Fibroblast of the conjunctiva (primary cell): Measurements from ENCODE around the gene GPX4.

Source experiments
- DNase-seq: peaks from one replicate; pipeline ENCODE4 v3.0.0-alpha.2; 2010; ENCODE audit warnings: low read depth

Gene GPX4

GRCh38 chr19:1084024-1084868 lies 19.5 kb upstream of the GPX4 start:
- DNase-seq: no peak

- DNase-seq: no peak
These were observed 18.6 kb upstream of the GPX4 start for GRCh38 chr19:1085053-1085658.

GRCh38 chr19:1085676-1086442 lies 17.9 kb upstream of the GPX4 start:
- DNase-seq: no peak

- no peak for DNase-seq
These were observed 17.2 kb upstream of the GPX4 start for GRCh38 chr19:1086613-1087012.

DNA sequence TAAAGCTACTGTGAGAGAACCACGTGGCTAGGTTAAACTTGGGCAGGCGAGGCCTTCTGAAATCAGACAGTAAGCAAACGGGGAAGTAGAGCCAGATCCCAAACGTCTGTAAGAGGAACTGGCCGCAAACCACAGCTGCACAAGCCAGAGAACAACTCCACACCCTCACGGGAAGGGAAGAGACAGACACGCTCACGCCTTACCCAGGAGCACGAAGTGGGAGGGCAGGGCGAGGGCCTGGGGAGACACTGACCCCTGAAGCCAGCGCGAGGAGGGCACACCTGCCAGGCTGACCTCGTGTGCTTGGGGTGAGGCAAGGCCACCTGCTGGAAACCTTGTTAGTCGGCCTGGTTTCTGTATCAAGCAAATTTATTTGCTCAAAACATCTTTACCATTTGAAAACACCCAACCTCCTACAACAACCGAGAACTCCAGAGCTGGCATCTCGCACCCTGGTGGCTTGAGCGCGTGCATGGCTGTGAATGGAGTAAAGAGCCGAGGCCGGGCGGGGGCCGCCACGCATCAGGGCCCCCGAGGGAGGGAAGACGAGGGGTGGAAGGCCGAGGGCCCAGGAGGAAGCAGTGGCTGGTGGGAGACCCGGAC lies 15.9 kb upstream of the GPX4 start:
- no peak for DNase-seq

DNA sequence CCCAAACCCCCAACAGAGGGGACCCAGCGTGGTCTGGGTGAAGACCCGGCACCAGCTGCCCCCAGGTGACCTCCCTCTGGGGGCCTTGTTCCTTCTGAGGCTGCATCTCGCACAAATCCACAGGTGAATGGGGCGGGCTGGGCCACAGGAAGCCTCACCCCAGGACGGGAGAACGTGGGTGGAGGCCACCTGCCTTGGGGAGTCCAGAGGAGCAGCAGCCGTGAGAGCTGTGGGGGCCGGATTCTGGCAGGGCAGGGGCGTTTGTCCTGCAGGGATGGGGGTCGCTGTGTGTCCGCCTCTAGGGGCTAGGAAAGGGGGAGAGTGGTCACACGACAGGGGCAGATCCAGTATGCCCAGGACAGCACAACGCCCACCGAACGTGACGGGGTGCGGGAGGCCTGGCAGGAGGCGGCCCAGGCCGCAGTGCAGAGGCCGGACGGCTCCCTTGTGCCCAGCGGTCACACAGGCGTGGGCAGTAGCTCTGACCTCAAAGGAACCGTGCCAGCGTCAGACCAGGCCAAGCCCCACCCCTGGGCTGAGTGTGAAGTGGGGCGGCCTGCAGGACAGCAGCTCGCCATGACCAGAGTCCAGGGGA lies 15.3 kb upstream of the GPX4 start:
- no peak for DNase-seq

DNA sequence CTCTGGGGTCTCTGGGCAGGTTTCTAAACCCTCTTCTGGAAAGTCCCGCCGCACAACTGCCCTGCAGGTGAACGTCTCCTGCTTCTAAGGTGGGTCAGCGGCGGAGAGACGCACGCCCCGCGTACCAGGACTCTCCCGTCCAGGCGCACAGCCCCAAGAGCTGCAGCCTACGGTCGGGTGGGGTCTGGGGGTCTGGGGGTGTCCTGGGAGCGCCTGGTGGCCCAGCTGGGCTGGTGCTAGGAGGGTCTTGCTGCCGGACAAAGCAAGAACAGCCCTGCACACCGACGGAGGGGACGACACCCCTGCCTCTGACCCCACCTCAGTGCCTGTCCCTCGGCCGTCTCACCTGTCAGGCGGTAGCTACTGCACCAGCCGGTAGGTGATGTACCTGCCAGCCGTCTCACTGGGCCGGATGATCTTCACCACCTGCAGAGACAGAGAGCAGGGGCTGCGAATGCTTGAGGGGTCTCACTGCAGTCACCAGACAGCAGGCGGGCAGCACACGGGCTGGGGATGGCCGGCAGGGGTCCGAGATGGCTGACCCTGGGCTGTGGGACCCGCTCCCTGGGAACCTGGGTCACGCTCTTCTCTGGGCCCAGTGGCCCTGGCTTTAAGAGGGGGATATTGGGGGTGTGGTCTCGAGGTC lies 14.5 kb upstream of the GPX4 start:
- DNase-seq: no peak

- DNase-seq: no peak
These were observed 13.9 kb upstream of the GPX4 start for GRCh38 chr19:1089891-1090290.

DNA sequence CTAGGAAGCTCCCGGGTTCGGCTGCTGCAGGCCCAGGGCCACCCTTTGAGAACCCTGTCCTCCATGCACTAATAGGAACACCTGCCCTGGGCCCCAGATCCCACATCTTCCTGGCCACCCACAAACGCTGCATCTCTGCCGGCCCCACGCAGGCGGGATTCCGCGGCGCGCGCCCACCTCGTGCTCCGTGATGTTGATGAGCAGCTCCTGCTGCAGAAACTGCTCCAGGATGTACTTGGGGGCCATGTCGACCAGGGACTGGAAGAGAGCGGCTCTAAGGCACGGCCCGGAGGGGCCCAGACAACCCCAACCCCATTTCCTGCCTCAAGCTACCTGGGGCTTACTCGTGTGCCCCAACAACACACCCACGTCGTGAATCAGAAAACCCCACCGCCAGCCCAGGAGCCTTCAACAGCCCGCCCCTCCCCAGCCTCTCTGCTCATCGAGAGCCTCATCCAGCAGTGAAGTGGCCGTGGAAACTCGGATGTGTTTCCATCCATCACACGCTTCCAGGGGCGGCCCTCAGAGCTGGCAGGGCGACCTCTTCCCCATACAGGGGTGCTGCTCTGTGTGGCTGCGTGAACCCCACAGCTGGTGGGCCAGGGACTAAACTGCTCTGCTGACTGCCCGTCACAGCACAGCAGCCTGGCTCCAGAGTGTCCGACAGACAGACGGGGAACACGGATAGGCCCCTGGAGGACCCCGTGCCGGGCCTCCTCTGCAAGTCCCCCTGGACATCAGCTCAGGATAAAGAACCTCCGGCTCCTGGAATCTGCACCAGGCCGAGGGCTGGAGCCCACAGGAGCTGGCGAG lies 12.9 kb upstream of the GPX4 start:
- DNase-seq: no peak

- DNase-seq: no peak
These were observed 12.1 kb upstream of the GPX4 start for GRCh38 chr19:1091544-1092175.

- no peak for DNase-seq
These were observed 10.5 kb upstream of the GPX4 start for GRCh38 chr19:1093330-1093729.

DNA sequence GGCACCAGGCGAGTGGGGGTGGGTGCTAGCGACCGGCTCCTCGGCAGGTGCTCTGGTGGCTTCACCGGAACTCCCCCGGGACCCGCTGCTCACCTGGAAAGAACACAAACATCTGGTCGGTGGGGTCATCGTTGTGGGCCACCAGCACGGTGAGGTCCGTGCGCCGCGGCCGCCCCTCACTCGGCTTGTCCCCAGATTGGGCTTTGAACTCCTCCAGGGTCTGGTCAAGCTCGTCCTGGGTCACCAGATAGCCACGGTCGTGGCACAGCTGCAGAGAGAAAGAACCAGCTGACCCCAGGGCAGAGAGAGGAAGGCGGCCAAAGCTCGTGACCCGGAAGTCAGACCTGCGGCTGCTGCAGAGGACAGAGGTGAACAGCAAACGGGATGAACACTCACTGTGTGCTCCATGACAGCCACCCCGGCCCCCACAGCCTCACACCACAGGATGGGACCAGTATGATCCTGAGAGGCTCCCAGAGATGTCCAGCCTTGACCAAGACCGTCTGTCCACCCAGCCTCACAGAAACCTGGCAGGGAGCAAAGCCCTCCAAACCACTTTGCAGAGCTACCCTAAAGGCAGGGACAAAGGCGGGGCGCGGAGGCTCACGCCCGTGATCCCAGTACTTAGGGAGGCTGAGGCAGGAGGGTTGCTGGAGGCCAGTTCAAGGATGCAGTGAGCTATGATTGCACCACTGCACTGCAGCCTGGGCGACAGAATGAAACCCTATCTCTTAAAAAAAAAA lies 9.8 kb upstream of the GPX4 start:
- no peak for DNase-seq

DNA sequence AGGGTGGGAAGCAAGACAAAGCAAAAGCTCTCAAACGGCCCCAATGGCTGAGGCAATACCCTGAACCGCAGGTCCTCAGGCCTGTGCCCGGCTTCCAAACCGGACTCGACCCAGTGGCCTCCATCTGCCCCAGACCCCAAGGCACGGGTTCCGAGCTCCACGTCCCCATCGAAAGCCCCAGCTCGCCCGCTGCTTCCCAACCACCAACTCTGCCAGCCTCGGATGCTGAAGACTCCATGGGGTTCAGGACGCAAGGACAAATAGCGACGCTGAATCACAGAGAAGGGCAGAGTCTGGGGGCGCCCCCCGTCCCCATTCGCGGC lies 9.2 kb upstream of the GPX4 start:
- DNase-seq: no peak

- DNase-seq: peak; percentile 98
These were observed 8.7 kb upstream of the GPX4 start, which contains the start of gene POLR2E for GRCh38 chr19:1094978-1095701. Gene POLR2E, minus strand, starts transcription at chr19:1095375. Its CDS starts 60 bp downstream, at chr19:1095315.

DNA sequence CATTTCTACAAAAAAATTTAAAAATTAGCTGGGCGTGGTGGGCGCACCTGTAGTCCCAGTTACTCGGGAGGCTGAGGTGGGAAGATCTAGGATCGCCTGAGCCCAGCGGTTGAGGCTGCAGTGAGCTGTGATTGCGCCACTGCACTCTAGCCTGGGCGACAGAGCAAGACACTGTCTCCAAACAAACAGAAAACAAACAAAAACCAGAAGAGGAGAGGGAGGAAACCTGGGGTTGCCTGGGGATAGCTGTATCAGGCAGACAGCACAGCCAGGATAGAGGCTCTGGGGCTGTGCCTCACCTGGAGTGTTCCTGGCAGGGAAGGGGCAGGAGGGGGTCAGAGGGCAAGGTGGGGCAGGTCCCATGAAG lies 6.0 kb upstream of the GPX4 start:
- no peak for DNase-seq

DNA sequence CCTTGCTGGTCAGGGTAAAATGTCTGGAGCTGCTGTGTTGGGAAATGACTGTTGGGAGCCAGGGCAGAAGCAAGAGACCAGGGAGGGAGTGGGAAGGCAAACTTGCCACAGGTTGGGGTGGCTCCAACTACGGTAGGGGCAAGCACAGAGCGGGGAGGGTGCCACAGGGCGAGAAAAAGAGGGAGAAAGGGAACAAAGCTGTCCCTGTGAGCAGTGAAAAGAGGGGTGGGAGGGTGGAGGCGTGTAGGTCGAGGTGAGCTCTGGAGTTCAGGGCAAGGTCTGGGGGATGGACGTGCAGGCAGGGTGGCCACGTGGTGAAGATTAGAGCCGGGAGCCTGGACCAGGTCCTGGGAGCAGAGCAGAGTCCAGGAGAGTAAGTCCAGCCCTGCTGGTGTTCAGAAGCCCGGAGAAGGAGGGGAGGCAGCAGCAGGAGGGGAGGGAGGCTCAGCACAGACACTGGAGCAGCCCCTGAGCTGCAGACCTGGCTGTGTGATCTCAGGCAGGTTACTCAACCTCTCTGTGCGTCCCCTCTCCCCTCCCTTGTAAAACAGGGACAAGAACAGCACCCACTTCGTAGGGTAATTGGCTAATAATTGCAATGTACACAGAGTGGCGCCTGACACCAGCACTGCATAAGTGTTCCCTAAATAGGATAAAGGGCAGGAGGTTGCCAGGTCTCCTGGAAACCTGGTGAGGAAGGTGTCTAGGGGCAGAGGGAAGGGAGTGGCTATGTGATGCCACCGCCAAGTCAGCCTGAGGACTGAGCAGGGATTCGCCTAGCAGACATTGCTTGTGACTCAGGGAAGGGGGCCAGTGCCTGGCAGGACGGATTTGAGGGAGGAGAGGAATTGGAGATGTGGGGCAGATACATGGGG lies 5.4 kb upstream of the GPX4 start:
- no peak for DNase-seq

- DNase-seq: no peak
These were observed 2.5 kb upstream of the GPX4 start for GRCh38 chr19:1101337-1101698.
